SK-N-SH (cell line): Measurements from ENCODE around the gene LUC7L2. TPM values are rescaled to one million over a fixed set of nuclear protein-coding genes. Genes with fewer than 3 reads are reported as not detected.

Experiments used
- USF2 ChIP-seq: fragments of 150-350 bp; IDR thresholded peaks from 2 replicates; pipeline ENCODE4 v1.6.1; 2017; ENCODE audit warnings: antibody characterized with exemption, low read length, low read depth, borderline replicate concordance
- polyA plus RNA-seq, 3 experiments: library from polyadenylated mRNA; depleted of rRNA; stranded (reverse); fragments of >200 nt; gene quantifications; 2 replicates each; pipeline ENCODE4 v1.2.3, GENCODE V29; 2012
- small RNA-seq, 7 experiments: library from RNA; depleted of rRNA; stranded (forward); fragments of <200 nt; gene quantifications; one replicate each; pipeline ENCODE3, GENCODE V24; 2012

Gene LUC7L2
- polyA plus RNA-seq, 1 of the 3 experiments (the other 2 are of a cell fraction): 45.7 TPM

- TF ChIP-seq USF2: no peak
Measured at GRCh38 chr7:139471740-139472353, 112.2 kb downstream of the LUC7L2 start (continued).

Small RNA genes lying within 50 kb of the gene (small RNA-seq; reads per million reads assigned to genes)
- gene RNU6-206P (0 reads per million in 7 experiments), gene RNU6-911P (0 reads per million in 7 experiments)

Other genes starting within 250 kb of the LUC7L2 start
- 2.0 and 2.9 TPM in 2 replicates for gene UBN2, start 128.7 kb upstream of the LUC7L2 start, polyA plus RNA-seq (2012; rRNA removed)
- gene FMC1, start 18.6 kb upstream of the LUC7L2 start, polyA plus RNA-seq (2012; rRNA removed): 59.0 and 59.9 TPM in 2 replicates
- gene KLRG2, start 123.8 kb downstream of the LUC7L2 start, polyA plus RNA-seq (2012; rRNA removed): 0.07 and 0.10 TPM in 2 replicates
- not detected in 2 replicates for gene CLEC2L, start 163.8 kb downstream of the LUC7L2 start, polyA plus RNA-seq (2012; rRNA removed)